Measurements from ENCODE around the gene PGAP3.

PGAP3 gene

GRCh38 chr17:39639566-39640458, 48.0 kb downstream of the PGAP3 start:
- no peaks in the 10 kb centered on the region for H3K27me3 ChIP-seq (ENCODE audit: control insufficient read depth in 5 of 5, insufficient read depth in 4 of 5, low read length in 5 of 5)
- H3K36me3 ChIP-seq (ENCODE audit: control insufficient read depth in 5 of 5, insufficient read depth in 5 of 5, low read length in 5 of 5) = peaks cover 0 to 15% (median 0%) of the 10 kb centered on the region in 5 donors
- H3K4me1 ChIP-seq (ENCODE audit: control insufficient read depth in 5 of 5, insufficient read depth in 5 of 5, low read length in 5 of 5) = peaks cover 18 to 77% (median 66%) of the 10 kb centered on the region in 5 donors
- H3K9me3 ChIP-seq (ENCODE audit: control insufficient read depth in 5 of 5, low read length in 5 of 5) = no peaks in the 10 kb centered on the region
- peak overlapping the region in 4 of 5 donors; percentile 32 to 60 (median 47) for H3K9ac ChIP-seq (ENCODE audit: low read length in 5 of 5)
- H3K27ac ChIP-seq (ENCODE audit: low read depth, low read length) = peak overlapping the region; percentile 16
- H3K4me3 ChIP-seq (ENCODE audit: low read depth in 1 of 5, low read length in 5 of 5) = no peak overlapping the region

GRCh38 chr17:39639043-39639442, 48.8 kb downstream of the PGAP3 start:
- no peaks in the 10 kb centered on the region for H3K27me3 ChIP-seq (ENCODE audit: control insufficient read depth in 5 of 5, insufficient read depth in 4 of 5, low read length in 5 of 5)
- peaks cover 19 to 83% (median 69%) of the 10 kb centered on the region in 5 donors for H3K4me1 ChIP-seq (ENCODE audit: control insufficient read depth in 5 of 5, insufficient read depth in 5 of 5, low read length in 5 of 5)
- no peak overlapping the region for H3K4me3 ChIP-seq (ENCODE audit: low read depth in 1 of 5, low read length in 5 of 5)
- H3K27ac ChIP-seq (ENCODE audit: low read depth, low read length) = peak overlapping the region; percentile 16
- peak overlapping the region in 1 of 5 donors; percentile 49 for H3K9ac ChIP-seq (ENCODE audit: low read length in 5 of 5)
- H3K36me3 ChIP-seq (ENCODE audit: control insufficient read depth in 5 of 5, insufficient read depth in 5 of 5, low read length in 5 of 5) = peaks cover 0 to 15% (median 0%) of the 10 kb centered on the region in 5 donors
- no peaks in the 10 kb centered on the region for H3K9me3 ChIP-seq (ENCODE audit: control insufficient read depth in 5 of 5, low read length in 5 of 5)

GRCh38 chr17:39638317-39638716, 49.5 kb downstream of the PGAP3 start:
- peaks cover 19 to 88% (median 75%) of the 10 kb centered on the region in 5 donors for H3K4me1 ChIP-seq (ENCODE audit: control insufficient read depth in 5 of 5, insufficient read depth in 5 of 5, low read length in 5 of 5)
- no peak overlapping the region for H3K27ac ChIP-seq (ENCODE audit: low read depth, low read length)
- H3K27me3 ChIP-seq (ENCODE audit: control insufficient read depth in 5 of 5, insufficient read depth in 4 of 5, low read length in 5 of 5) = no peaks in the 10 kb centered on the region
- peaks cover 0 to 12% (median 0%) of the 10 kb centered on the region in 5 donors for H3K36me3 ChIP-seq (ENCODE audit: control insufficient read depth in 5 of 5, insufficient read depth in 5 of 5, low read length in 5 of 5)
- peak overlapping the region in 4 of 5 donors; percentile 87 to 96 (median 90) for H3K4me3 ChIP-seq (ENCODE audit: low read depth in 1 of 5, low read length in 5 of 5)
- peak overlapping the region in 3 of 5 donors; percentile 92 to 98 (median 92) for H3K9ac ChIP-seq (ENCODE audit: low read length in 5 of 5)
- no peaks in the 10 kb centered on the region for H3K9me3 ChIP-seq (ENCODE audit: control insufficient read depth in 5 of 5, low read length in 5 of 5)

GRCh38 chr17:39636927-39637736, 50.7 kb downstream of the PGAP3 start, which contains the start of gene STARD3:
TSS of gene STARD3 (plus strand) at chr17:39637144. CDS start at chr17:39653532, 16,388 bp downstream.
- Histone ChIP-seq H3K9ac (ENCODE audit: low read length in 5 of 5) (peak within 1 kb of the TSS; percentile 84 to 98 (median 92)), H3K4me3 (ENCODE audit: low read depth in 1 of 5, low read length in 5 of 5) (peak within 1 kb of the TSS; percentile 87 to 96 (median 89)), H3K36me3 (ENCODE audit: control insufficient read depth in 5 of 5, insufficient read depth in 5 of 5, low read length in 5 of 5) (peaks cover 0 to 12% (median 0%) of the 10 kb centered on the region in 5 donors), H3K27me3 (ENCODE audit: control insufficient read depth in 5 of 5, insufficient read depth in 4 of 5, low read length in 5 of 5) (no peaks in the 10 kb centered on the region), H3K9me3 (ENCODE audit: control insufficient read depth in 5 of 5, low read length in 5 of 5) (no peaks in the 10 kb centered on the region), H3K4me1 (ENCODE audit: control insufficient read depth in 5 of 5, insufficient read depth in 5 of 5, low read length in 5 of 5) (peaks cover 19 to 87% (median 76%) of the 10 kb centered on the region in 5 donors), H3K27ac (ENCODE audit: low read depth, low read length) (peak within 1 kb of the TSS; percentile 89)

- Histone ChIP-seq H3K4me3 (ENCODE audit: low read depth in 1 of 5, low read length in 5 of 5) (peak overlapping the region; percentile 75 to 96 (median 89)), H3K27me3 (ENCODE audit: control insufficient read depth in 5 of 5, insufficient read depth in 4 of 5, low read length in 5 of 5) (peaks cover 0 to 1% (median 0%) of the 10 kb centered on the region in 5 donors), H3K4me1 (ENCODE audit: control insufficient read depth in 5 of 5, insufficient read depth in 5 of 5, low read length in 5 of 5) (peaks cover 19 to 87% (median 76%) of the 10 kb centered on the region in 5 donors), H3K36me3 (ENCODE audit: control insufficient read depth in 5 of 5, insufficient read depth in 5 of 5, low read length in 5 of 5) (peaks cover 0 to 12% (median 0%) of the 10 kb centered on the region in 5 donors), H3K27ac (ENCODE audit: low read depth, low read length) (peak overlapping the region; percentile 89), H3K9ac (ENCODE audit: low read length in 5 of 5) (peak overlapping the region; percentile 84 to 98 (median 92)), H3K9me3 (ENCODE audit: control insufficient read depth in 5 of 5, low read length in 5 of 5) (no peaks in the 10 kb centered on the region)
These were observed 51.3 kb downstream of the PGAP3 start for GRCh38 chr17:39636587-39636926.

GRCh38 chr17:39635614-39636176, 52.2 kb downstream of the PGAP3 start:
- Histone ChIP-seq H3K36me3 (ENCODE audit: control insufficient read depth in 5 of 5, insufficient read depth in 5 of 5, low read length in 5 of 5) (peaks cover 0 to 10% (median 0%) of the 10 kb centered on the region in 5 donors), H3K27ac (ENCODE audit: low read depth, low read length) (no peak overlapping the region), H3K4me1 (ENCODE audit: control insufficient read depth in 5 of 5, insufficient read depth in 5 of 5, low read length in 5 of 5) (peaks cover 17 to 85% (median 75%) of the 10 kb centered on the region in 5 donors), H3K9me3 (ENCODE audit: control insufficient read depth in 5 of 5, low read length in 5 of 5) (no peaks in the 10 kb centered on the region), H3K9ac (ENCODE audit: low read length in 5 of 5) (peak overlapping the region in 4 of 5 donors; percentile 84 to 98 (median 92)), H3K4me3 (ENCODE audit: low read depth in 1 of 5, low read length in 5 of 5) (no peak overlapping the region), H3K27me3 (ENCODE audit: control insufficient read depth in 5 of 5, insufficient read depth in 4 of 5, low read length in 5 of 5) (peaks cover 0 to 8% (median 0%) of the 10 kb centered on the region in 5 donors)

GRCh38 chr17:39634384-39634871, 53.4 kb downstream of the PGAP3 start:
- no peak overlapping the region for H3K9ac ChIP-seq (ENCODE audit: low read length in 5 of 5)
- H3K36me3 ChIP-seq (ENCODE audit: control insufficient read depth in 5 of 5, insufficient read depth in 5 of 5, low read length in 5 of 5) = peaks cover 0 to 8% (median 0%) of the 10 kb centered on the region in 5 donors
- peaks cover 0 to 12% (median 0%) of the 10 kb centered on the region in 5 donors for H3K27me3 ChIP-seq (ENCODE audit: control insufficient read depth in 5 of 5, insufficient read depth in 4 of 5, low read length in 5 of 5)
- no peak overlapping the region for H3K4me3 ChIP-seq (ENCODE audit: low read depth in 1 of 5, low read length in 5 of 5)
- no peak overlapping the region for H3K27ac ChIP-seq (ENCODE audit: low read depth, low read length)
- H3K9me3 ChIP-seq (ENCODE audit: control insufficient read depth in 5 of 5, low read length in 5 of 5) = no peaks in the 10 kb centered on the region
- peaks cover 14 to 85% (median 76%) of the 10 kb centered on the region in 5 donors for H3K4me1 ChIP-seq (ENCODE audit: control insufficient read depth in 5 of 5, insufficient read depth in 5 of 5, low read length in 5 of 5)

GRCh38 chr17:39633570-39634183, 54.2 kb downstream of the PGAP3 start:
- H3K27me3 ChIP-seq (ENCODE audit: control insufficient read depth in 5 of 5, insufficient read depth in 4 of 5, low read length in 5 of 5) = peaks cover 0 to 14% (median 0%) of the 10 kb centered on the region in 5 donors
- no peaks in the 10 kb centered on the region for H3K9me3 ChIP-seq (ENCODE audit: control insufficient read depth in 5 of 5, low read length in 5 of 5)
- H3K4me1 ChIP-seq (ENCODE audit: control insufficient read depth in 5 of 5, insufficient read depth in 5 of 5, low read length in 5 of 5) = peaks cover 13 to 85% (median 77%) of the 10 kb centered on the region in 5 donors
- H3K36me3 ChIP-seq (ENCODE audit: control insufficient read depth in 5 of 5, insufficient read depth in 5 of 5, low read length in 5 of 5) = peaks cover 0 to 8% (median 0%) of the 10 kb centered on the region in 5 donors
- H3K9ac ChIP-seq (ENCODE audit: low read length in 5 of 5) = peak overlapping the region in 2 of 5 donors; percentile 21 to 35
- H3K27ac ChIP-seq (ENCODE audit: low read depth, low read length) = no peak overlapping the region
- no peak overlapping the region for H3K4me3 ChIP-seq (ENCODE audit: low read depth in 1 of 5, low read length in 5 of 5)
